DOHH2 (cell line): ENCODE data around the gene SLC12A2.

ENCODE experiments used
- CTCF ChIP-seq: fragments of 200-600 bp; sonication (generic); IDR thresholded peaks from one replicate; pipeline ENCODE4 v1.5.1; 2014; ENCODE audit warnings: antibody characterized with exemption, mild to moderate bottlenecking, low read depth, low read length; ENCODE audit not compliant: poor library complexity, severe bottlenecking
- EZH2phosphoT487 ChIP-seq: fragments of 200-600 bp; sonication (generic); IDR thresholded peaks from 2 replicates; pipeline ENCODE4 v1.6.1; 2017; ENCODE audit warnings: borderline replicate concordance, mild to moderate bottlenecking, antibody characterized with exemption, low read length, moderate library complexity, mixed read lengths

- TF ChIP-seq CTCF (no peak), EZH2phosphoT487 (no peak)
These were observed 14.2 kb downstream of the SLC12A2 start for GRCh38 chr5:128097781-128098180.
